HG03108 (cell line): ENCODE results near the gene IL4R.
"Not testable (repeated sequence)": the region's sequence is repeated elsewhere in the genome, so short reads cannot be mapped to it uniquely, and the experiment has no call there.

Experiments used
- ATAC-seq: cut with Tn5 transposase; IDR thresholded peaks from one replicate; pipeline ENCODE4 v1.9.1; 2021; ENCODE audit warnings: moderate library complexity; ENCODE audit not compliant: unreplicated experiment

IL4R gene

DNA sequence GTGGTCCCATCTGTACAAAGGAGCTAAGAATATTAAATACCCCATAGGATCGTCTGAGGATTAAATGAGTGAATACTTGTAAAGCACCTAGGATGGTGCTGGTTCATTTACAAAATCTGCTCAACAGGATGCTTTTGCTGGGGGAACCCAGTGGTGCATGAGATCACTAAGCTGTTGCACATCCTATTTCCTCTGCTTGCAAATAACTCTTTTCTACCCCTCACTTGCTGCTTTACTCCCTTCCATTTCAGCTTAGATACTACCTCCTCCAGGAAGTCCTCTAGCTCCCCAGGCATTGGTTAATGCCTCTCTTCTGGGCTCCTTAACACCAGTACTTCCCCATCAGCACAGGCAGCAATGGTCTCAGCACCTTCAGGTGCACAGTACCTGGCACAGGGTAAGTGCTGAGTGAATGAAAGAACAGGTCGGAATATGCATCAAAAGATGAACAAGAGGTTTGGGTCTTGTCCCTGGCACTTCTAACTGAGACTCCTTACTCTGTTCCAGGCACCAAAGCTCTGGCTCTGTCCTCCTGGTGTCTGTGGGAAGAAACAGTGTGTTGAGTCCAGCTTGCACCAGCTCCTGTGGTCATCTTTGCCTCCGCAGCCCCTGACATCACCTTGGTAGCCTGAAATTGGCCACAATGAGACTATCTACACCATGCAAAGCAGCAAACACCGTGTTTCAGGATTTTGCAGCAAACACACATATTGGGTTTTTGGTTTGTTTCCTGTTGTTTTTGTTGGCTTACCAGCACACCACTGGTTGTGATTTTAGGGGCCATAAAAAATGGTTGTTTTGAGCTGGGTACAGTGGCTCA, 64.1 kb downstream of the IL4R start:
- no peak for ATAC-seq

DNA sequence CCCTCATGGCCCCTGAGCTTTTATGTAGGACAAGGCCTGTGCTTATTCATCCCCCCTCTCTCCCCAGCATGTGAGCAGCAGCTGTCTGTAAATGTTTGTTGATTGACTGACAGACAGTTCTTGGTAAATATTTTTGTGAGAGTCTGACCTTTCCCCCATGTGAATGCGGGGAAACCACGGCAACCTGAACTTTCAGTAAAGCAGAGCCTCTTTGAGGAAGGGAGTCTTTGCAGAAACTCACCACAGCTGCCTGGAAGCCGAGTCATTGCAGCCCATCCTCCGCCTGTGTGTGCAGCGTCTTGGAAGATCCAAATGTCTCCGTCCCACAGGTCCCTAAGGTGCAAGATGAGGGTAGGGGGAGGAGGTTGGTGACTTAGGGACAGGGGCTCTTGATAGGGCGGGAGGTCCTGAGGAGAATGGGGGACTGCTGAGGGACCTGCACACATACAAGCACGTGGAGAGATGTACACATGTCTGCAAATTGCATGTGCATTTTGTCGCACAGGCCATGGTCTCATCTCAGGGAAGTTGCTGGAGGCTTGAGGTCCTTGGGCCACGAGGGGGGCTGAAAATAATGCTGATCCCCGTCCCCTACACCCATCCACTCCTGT, 65.2 kb downstream of the IL4R start:
- no peak for ATAC-seq

DNA sequence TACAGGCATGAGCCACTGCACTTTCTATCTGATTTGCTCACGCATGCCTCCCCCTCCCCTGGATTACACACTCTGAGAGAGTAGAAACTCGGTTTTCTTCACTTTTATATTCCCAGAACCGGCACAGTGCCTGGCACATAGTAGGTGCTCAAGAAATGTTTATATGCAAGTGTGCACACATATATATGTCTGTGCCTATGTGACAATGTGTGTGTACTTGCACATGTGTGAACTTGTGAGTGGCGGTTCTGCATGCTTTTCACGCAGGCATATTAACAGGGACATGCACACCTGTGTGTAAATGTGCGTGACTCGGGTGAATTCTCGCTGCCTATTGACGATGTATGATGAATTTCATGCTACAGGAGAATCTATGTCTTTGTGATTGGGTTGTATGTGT, 66.1 kb downstream of the IL4R start:
- no peak for ATAC-seq

DNA sequence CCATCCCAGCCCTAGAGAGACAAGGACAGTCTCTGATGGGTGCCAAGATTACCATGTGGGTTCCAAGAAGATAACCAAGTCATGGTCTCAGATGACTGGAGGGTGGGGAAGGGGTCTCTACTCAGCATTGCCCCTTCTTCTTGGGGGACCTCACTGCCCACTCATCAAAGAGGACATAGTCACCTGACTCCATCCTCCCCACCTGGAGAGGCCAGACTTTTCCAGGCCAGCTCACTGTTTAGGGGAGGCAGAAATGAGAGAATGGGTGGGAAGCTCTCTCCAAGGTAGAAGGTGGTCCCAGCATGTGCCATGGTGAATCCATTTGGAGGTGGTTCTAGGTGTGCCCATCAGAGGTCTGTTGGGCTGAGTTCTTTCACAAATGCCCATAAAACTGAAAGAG, 67.5 kb downstream of the IL4R start:
- no peak for ATAC-seq

DNA sequence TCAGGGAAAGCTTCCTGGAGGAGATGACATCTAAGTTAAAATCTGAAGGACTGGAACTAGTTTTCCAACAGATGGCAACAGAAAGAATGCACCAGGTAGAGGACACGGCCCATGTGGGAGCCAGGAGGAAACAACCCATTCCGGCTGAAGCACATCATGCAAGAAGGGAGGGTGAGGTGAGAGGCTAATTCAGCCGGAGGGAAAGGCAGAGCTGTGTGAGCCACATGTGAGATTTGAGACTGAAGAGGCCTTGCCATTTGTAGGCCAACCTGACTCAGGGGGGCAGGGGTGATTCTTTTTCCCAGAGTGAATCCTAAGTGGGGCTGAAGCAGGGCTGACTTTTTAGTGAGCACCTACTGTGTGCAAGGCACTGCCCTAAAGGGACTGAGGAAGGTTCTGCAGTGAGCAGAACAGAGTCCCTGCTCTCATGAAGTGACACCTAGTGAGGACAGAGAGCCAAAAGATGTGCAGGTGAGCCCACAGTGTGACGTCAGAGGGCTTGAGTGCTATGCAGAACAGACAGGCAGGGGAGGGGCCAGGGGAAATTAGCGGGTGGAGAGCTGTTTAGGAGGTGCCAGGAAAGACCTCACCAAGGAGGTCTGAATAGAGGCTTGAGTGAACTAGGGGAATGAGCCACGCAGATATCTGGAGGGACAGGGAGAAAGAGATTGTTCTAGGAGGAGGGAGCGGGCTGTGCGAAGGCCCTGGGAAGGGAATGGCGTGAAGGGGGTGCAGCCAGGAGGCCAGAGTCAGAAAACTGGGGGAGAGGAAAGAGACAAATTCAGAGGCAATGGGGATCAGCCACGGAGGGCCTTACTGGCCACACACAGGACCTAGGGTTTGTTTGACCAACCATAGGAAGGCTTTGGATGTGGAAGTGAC, 68.4 kb downstream of the IL4R start:
- ATAC-seq, result no peak

GRCh38 chr16:27383556-27384243, 69.9 kb downstream of the IL4R start:
- no peak for ATAC-seq

DNA sequence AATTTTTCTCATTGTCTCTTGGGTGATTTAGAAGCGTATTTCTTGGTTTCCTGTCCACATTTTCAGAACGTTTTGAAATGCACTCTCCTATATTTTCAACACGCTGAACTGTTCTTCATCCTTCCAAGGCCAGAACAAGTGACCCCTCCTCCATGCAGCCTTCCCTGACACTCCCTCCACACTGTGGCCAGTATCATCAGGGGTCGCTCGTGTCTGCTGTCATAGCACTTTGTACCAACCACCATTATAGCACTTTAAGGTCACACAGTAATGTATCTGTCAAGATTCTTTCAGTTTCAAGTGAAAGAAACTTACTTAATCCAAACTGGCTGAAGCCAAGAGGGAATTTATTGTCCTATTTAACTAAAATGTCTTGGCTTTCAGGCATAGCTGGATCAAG, 70.7 kb downstream of the IL4R start:
- ATAC-seq, result no peak

- no peak for ATAC-seq
These were observed 71.6 kb downstream of the IL4R start for GRCh38 chr16:27385398-27385797.

DNA sequence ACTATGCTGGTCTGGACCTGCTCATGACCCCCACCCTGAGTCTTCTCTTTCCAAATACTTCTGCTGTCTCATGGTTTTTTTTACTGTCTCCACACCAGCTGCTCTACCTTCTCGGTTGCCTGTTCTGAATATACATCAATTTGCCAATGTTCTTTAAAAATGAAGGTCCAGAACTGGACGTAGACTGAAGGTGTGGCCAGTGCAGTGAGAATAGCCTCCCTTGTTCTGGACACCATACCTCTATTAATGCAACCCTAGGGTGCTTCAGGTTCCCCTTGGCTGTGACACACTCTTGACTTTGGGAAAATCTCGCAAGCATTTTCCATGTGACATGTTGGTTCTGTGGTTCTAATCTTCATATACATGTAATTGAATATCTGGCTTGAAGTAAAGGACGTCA, 72.9 kb downstream of the IL4R start:
- no peak for ATAC-seq

DNA sequence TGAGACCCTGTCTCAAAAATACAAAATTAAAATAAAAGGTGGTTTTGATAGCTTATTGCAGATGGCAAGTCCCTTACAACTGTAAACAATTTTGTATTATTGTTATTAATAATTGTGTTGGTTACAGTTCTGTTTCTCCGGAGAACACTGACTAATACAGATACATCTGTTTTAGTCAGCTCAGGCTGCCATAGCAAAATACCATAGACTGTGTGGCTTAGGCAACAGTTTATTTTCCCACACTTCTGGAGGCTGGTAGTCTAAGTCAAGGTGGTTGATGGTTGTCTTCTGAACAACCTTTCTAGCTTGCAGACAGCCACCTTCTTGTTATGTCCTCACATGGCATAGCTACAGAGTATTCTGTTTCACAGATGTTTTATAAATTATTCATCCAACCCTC, 74.0 kb downstream of the IL4R start:
- peak; percentile 54 for ATAC-seq

DNA sequence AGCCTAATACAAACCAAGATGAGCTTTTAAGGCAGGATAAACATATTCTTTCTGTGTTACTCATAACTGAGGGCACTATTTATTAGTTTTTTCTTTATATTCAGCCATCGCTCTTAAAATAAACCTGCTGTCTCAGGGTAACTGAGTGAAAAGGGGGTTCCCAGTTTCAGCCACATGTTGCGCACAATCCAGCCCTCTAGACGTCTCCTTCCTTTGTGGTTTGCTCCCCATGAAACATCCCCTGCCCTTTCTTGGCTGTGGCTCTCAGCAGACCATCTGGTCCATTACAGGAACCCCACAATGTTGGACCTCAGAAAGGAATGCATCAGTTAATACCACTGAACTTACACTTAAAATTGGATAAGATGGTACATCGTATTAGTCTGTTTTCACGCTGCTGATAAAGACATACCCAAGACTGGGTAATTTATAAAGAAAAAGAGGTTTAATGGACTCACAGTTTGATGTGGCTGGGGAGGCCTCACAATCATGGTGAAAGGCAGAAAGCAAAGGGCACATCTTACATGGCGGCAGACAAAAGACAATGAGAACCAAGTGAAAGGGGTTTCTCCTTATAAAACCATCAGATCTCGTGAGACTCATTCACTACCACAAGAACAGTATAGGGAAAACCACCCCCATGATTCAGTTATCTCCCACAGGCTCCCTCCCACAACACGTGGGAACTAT, 75.6 kb downstream of the IL4R start:
- no peak for ATAC-seq

GRCh38 chr16:27390151-27390550, 76.4 kb downstream of the IL4R start:
- ATAC-seq, result no peak

- no peak for ATAC-seq
These were observed 78.9 kb downstream of the IL4R start for GRCh38 chr16:27392671-27393070.

- ATAC-seq, result no peak
These were observed 80.7 kb downstream of the IL4R start for GRCh38 chr16:27394516-27394915.

DNA sequence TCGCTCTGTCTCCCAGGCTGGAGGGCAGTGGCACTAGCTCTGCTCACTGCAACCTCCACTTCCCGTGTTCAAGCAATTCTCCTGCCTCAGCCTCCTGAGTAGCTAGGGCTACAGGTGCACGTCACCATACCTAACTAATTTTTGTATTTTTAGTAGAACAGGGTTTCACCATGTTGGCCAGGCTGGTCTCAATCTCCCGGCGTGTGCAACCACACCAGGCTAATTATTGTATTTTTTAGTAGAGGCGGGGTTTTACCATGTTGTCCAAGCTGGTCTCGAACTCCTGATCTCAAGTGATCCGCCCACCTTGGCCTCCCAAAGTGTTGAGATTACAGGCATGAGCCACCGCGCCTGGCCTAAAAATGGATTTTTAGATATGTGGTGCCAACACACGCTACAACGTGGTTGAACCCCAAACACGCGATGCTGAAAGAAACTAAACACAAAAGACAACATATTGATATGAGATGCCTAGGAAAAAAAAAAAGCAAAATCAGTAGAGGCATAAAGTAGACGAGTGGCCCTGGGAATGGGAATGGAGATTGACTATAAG, 84.6 kb downstream of the IL4R start:
- not testable (repeated sequence) for ATAC-seq

DNA sequence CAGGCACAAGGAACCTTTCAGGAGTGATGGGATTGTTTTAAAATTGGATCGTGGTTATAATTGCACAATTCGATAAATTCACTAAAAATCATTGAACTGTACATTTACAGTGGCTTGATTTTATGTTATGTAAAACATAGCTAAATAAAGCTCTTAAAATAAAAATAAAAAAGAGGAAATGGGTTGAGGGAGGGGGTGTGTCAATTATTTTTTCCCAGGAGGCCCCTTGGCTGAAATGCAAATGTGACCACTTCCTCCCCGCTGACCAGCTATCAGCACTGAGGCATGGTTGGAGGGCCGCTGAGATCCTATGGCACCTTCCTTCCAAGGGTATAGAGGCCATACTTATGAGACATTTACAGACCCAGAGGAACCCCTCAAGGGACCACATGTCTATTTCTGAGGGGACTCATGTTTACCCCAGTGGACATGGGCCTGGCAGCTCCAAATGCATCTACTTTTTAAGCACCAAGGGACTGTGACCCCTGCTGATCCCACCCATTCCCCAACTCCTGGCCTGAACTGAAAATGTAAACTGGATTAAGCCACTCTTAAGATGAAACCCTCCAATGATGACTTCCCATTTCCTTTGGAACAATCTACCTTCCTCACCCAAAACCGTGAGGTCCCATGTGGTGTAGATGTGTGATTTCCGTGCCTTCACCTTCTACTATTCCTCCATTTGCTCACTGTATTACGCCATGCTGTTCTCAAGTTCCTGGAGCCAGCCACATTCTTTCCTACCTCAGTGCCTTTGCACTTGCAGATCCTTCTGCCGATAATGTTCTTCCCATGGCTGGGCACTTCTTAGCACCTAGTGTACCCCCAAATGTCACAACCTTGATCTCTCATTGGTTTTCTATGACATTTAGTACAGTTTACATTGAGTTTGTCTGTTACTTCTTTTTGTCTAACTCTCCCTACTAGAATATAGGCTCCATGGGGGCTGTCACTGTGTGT, 85.4 kb downstream of the IL4R start:
- ATAC-seq, result peak; percentile 27

DNA sequence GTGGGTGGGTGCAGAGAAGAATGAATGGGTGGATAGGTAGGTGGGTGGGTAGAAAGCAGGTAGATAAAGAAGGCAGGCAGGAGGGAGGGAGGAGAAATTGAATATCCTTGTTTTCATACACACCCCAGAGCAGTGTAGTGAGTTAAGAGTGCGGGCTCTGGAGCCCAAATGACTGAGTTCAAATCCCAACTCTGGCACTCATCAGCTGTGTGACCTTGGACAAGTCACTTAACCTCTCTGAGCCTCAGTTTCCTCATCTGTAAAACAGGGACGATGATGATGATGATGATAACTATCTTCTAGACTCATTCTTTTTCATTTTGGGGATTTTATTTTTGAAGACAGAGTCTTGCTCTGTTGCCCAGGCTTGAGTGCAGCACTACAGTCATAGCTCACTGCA, 86.2 kb downstream of the IL4R start:
- ATAC-seq, result no peak

DNA sequence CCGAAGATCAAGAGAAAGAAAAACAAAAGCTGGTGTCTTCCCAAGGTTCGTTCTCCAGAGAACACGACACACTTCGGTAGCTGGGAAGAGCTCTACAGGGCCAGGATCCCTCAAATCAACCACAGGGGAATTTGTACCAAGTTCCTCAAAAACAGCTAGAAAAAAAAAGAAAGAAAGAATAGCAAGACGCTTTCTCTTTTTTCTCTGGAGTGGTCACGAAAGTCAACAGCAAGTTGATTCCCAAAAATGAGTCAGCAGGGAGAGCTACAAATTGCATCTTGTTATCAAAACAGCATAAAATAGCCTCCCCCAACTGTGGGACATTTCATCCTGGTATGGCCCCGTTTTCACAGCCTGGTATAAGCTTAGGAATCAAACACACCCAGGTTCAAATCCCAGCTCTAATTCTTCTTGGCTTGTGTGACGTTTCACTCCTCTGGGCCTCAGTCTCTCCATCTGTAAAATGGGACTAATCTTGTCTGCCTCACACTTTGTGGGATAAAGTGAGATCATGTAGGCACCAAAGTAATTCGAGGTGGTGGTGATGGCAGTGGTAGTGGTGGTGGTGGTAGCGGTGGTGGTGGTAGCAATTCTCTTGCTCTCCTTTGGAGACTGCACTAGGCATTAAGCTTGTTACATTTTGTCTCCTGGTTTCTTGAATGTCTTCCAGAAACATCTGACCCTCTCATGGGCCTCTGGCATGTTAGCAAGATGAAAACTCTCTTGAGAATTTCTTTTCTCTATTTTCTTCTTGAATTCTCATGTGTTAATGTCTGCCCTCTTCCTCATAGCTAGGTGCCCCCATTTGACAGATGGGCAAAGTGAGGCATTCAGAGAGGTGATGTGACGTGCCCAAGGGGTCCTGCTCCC, 87.2 kb downstream of the IL4R start:
- no peak for ATAC-seq
